GM23338 (cell line): ENCODE data around the gene GALNT5. TPM values are rescaled to one million over a fixed set of nuclear protein-coding genes. Genes with fewer than 3 reads are reported as not detected.
A peak's percentile ranks its signal among the peaks of the same experiment; 100 is the strongest.

Source experiments
- ATAC-seq: fragments of 200-7000 bp; cut with Tn5 transposase; 3 replicates; pipeline ENCODE4 v1.9.1; 2020
- DNase-seq: peaks from one replicate; pipeline ENCODE4 v3.0.0-alpha.2; 2015; ENCODE audit warnings: low spot score
- H2AFZ ChIP-seq: fragments of 200-600 bp; sonication (generic); 2 replicates; pipeline ENCODE4 v1.8.0; 2016; ENCODE audit warnings: antibody characterized with exemption, mild to moderate bottlenecking, moderate library complexity
- H3F3A ChIP-seq: fragments of 200-600 bp; sonication (generic); replicated peaks from 2 replicates; pipeline ENCODE4 v1.8.0; 2017; ENCODE audit warnings: antibody characterized with exemption, mixed run types, low read depth
- H3K27ac ChIP-seq: fragments of 200-600 bp; sonication (generic); 2 replicates; pipeline ENCODE4 v1.6.1; 2016; ENCODE audit warnings: low read depth
- H3K27me3 ChIP-seq: fragments of 200-600 bp; sonication (generic); 2 replicates; pipeline ENCODE4 v1.8.0; 2016; ENCODE audit warnings: mild to moderate bottlenecking, mixed run types, moderate library complexity; ENCODE audit not compliant: insufficient read depth
- H3K36me3 ChIP-seq: fragments of 200-600 bp; sonication (generic); 2 replicates; pipeline ENCODE4 v1.8.0; 2016; ENCODE audit warnings: mild to moderate bottlenecking; ENCODE audit not compliant: insufficient read depth
- H3K4me1 ChIP-seq: fragments of 200-600 bp; sonication (generic); 2 replicates; pipeline ENCODE4 v1.8.0; 2016; ENCODE audit warnings: mild to moderate bottlenecking, moderate library complexity; ENCODE audit not compliant: insufficient read depth
- H3K4me2 ChIP-seq: fragments of 200-600 bp; sonication (generic); 2 replicates; pipeline ENCODE4 v1.7.1; 2017; ENCODE audit warnings: mixed run types
- H3K4me3 ChIP-seq: fragments of 200-600 bp; sonication (generic); 2 replicates; pipeline ENCODE4 v1.6.1; 2016; ENCODE audit warnings: mixed run types
- H3K79me2 ChIP-seq: fragments of 200-600 bp; sonication (generic); replicated peaks from 2 replicates; pipeline ENCODE4 v1.8.0; 2017; ENCODE audit warnings: mild to moderate bottlenecking; ENCODE audit not compliant: insufficient read depth
- H3K9me2 ChIP-seq: fragments of 200-600 bp; sonication (generic); 2 replicates; pipeline ENCODE4 v1.8.0; 2017; ENCODE audit not compliant: insufficient read depth
- H4K20me1 ChIP-seq: fragments of 200-600 bp; sonication (generic); replicated peaks from 2 replicates; pipeline ENCODE4 v1.8.0; 2017; ENCODE audit warnings: mild to moderate bottlenecking; ENCODE audit not compliant: insufficient read depth
- H3K27ac Mint-ChIP-seq: 2 replicates; pipeline ENCODE4 v1.8.0; 2020; ENCODE audit warnings: inconsistent platforms, mild to moderate bottlenecking, moderate library complexity, mixed read lengths
- H3K27me3 Mint-ChIP-seq: 3 replicates; pipeline ENCODE4 v1.8.0; 2022; ENCODE audit warnings: low read depth, mild to moderate bottlenecking, moderate library complexity, mixed read lengths, inconsistent platforms; ENCODE audit not compliant: insufficient read depth, poor library complexity
- H3K36me3 Mint-ChIP-seq: 3 replicates; pipeline ENCODE4 v1.8.0; 2021; ENCODE audit warnings: low read depth, mild to moderate bottlenecking, inconsistent platforms, moderate library complexity, mixed read lengths
- H3K4me1 Mint-ChIP-seq: 3 replicates; pipeline ENCODE4 v1.8.0; 2020; ENCODE audit warnings: mild to moderate bottlenecking, inconsistent platforms, mixed read lengths
- H3K4me3 Mint-ChIP-seq: 3 replicates; pipeline ENCODE4 v1.8.0; 2021; ENCODE audit warnings: moderate library complexity, mild to moderate bottlenecking, inconsistent platforms, mixed read lengths
- H3K9me3 Mint-ChIP-seq: 3 replicates; pipeline ENCODE4 v1.8.0; 2020; ENCODE audit warnings: moderate library complexity, mild to moderate bottlenecking, inconsistent platforms, mixed read lengths
- EZH2phosphoT487 ChIP-seq: fragments of 200-600 bp; sonication (generic); IDR thresholded peaks from one replicate; pipeline ENCODE4 v1.8.1; 2018; ENCODE audit warnings: antibody characterized with exemption; ENCODE audit not compliant: unreplicated experiment
- NANOG ChIP-seq: IDR thresholded peaks from 2 replicates; pipeline ENCODE4 v1.6.1; 2016; ENCODE audit warnings: antibody characterized with exemption, borderline replicate concordance
- ZNF114 ChIP-seq: fragments of 250-450 bp; sonication (Bioruptor Pico); IDR thresholded peaks from 2 replicates; pipeline ENCODE4 v1.5.0; 2020; ENCODE audit warnings: mild to moderate bottlenecking, moderate library complexity
- ZNF331 ChIP-seq: fragments of 250-450 bp; sonication (Bioruptor Pico); IDR thresholded peaks from 2 replicates; pipeline ENCODE4 v1.5.0; 2020; ENCODE audit warnings: low read depth, mild to moderate bottlenecking, moderate library complexity
- polyA plus RNA-seq: library from polyadenylated mRNA; unstranded; fragments of >200 nt; fragmentation: Nextera tagmentation; extraction: Ambion mirVana; gene quantifications from 2 replicates; pipeline ENCODE4 v1.2.1, GENCODE V29; 2016
- total RNA-seq: library from RNA; depleted of rRNA; stranded (reverse); fragments of >200 nt; shearing (Covaris generic); gene quantifications from 2 replicates; pipeline ENCODE4 v1.2.3, GENCODE V29; 2014
- TF ChIP-seq, protein P1 (sequence below), 2 experiments: fragments of 200-600 bp in 1 of 2; sonication (generic) in 1 of 2; conservative IDR thresholded peaks; 2 replicates each; pipeline versions ENCODE4 v1.5.1 to v1.6.1; 2016 to 2017; ENCODE audit warnings: antibody characterized with exemption in 2 of 2, low read depth in 2 of 2, mild to moderate bottlenecking in 2 of 2, moderate library complexity in 1 of 2
- TF ChIP-seq, protein P2 (sequence below): fragments of 250-450 bp; sonication (Bioruptor Pico); IDR thresholded peaks from 2 replicates; pipeline ENCODE4 v1.5.0; 2020; ENCODE audit warnings: mild to moderate bottlenecking, moderate library complexity

Gene GALNT5
- total and polyA plus RNA-seq, 2 experiments from 2014 or later = 0.05 to 0.14 TPM

DNA sequence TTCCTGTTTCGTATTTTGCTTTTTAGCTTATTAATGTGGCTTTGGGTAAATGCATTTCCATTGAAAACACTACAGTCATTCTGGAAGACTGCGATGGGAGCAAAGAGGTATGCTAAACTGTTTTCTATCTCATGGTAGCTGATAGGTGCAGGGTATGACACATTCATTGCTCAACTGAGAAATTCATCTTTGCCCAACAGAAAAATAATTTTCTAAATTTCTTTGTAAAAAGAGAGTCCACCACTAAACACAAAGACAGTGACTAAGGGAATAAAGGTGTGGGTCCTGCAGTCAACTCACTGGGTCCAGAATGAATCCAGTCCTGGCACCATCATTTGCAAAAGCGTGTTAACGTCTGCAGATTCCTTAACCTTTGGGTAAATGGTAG lies 48.2 kb downstream of the GALNT5 start (continued):
- no peak for TF ChIP-seq NANOG
- TF ChIP-seq ZNF114 (CRISPR knock-in tag) = no peak

DNA sequence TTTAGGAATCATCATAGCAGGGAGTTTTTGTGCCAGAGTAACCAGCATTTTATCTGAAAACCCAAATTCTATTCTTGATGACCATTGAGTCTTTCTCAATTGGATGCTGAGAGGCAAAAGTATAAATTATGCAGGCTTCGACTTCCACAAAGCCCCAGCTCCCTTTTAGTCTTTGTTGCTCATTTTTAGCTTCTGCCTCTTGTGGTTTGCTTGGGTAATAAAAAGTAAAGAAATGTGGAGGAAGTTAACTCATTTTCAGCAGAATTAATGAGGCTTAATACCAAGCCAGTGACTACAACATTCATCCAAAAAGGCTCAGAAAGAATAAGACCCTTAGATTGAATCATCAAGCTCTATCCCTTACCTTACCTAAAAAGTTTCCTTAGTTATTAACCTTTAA lies 49.5 kb downstream of the GALNT5 start:
- DNase-seq = peak; percentile 50
- Histone ChIP-seq H3K4me1 (peaks cover 9% of the 10 kb centered on the region; the same call in 1 of the 2 replicates), H3K79me2 (no peaks in the 10 kb centered on the region), H3K4me2 (no peak overlapping the region), H3K9me2 (no peaks in the 10 kb centered on the region), H3K27me3 (no peaks in the 10 kb centered on the region), H3K4me3 (no peak overlapping the region), H2AFZ (no peak overlapping the region), H4K20me1 (no peaks in the 10 kb centered on the region), H3K27ac (no peak overlapping the region), H3K36me3 (no peaks in the 10 kb centered on the region), H3F3A (no peaks in the 10 kb centered on the region)
- no peak overlapping the region for H3K27ac Mint-ChIP-seq
- no peaks in the 10 kb centered on the region for H3K9me3 Mint-ChIP-seq
- TF ChIP-seq, protein P1, sequence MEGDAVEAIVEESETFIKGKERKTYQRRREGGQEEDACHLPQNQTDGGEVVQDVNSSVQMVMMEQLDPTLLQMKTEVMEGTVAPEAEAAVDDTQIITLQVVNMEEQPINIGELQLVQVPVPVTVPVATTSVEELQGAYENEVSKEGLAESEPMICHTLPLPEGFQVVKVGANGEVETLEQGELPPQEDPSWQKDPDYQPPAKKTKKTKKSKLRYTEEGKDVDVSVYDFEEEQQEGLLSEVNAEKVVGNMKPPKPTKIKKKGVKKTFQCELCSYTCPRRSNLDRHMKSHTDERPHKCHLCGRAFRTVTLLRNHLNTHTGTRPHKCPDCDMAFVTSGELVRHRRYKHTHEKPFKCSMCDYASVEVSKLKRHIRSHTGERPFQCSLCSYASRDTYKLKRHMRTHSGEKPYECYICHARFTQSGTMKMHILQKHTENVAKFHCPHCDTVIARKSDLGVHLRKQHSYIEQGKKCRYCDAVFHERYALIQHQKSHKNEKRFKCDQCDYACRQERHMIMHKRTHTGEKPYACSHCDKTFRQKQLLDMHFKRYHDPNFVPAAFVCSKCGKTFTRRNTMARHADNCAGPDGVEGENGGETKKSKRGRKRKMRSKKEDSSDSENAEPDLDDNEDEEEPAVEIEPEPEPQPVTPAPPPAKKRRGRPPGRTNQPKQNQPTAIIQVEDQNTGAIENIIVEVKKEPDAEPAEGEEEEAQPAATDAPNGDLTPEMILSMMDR (conservative IDR thresholded peaks at IDR 0.05; ENCODE audit: low read depth in 2 of 2) = peak in 1 of 2 experiments; percentile 38; a peak in 2 of 4 replicates
- TF ChIP-seq EZH2phosphoT487 (no peak), ZNF331 (CRISPR knock-in tag) (no peak)
- TF ChIP-seq, protein P2, sequence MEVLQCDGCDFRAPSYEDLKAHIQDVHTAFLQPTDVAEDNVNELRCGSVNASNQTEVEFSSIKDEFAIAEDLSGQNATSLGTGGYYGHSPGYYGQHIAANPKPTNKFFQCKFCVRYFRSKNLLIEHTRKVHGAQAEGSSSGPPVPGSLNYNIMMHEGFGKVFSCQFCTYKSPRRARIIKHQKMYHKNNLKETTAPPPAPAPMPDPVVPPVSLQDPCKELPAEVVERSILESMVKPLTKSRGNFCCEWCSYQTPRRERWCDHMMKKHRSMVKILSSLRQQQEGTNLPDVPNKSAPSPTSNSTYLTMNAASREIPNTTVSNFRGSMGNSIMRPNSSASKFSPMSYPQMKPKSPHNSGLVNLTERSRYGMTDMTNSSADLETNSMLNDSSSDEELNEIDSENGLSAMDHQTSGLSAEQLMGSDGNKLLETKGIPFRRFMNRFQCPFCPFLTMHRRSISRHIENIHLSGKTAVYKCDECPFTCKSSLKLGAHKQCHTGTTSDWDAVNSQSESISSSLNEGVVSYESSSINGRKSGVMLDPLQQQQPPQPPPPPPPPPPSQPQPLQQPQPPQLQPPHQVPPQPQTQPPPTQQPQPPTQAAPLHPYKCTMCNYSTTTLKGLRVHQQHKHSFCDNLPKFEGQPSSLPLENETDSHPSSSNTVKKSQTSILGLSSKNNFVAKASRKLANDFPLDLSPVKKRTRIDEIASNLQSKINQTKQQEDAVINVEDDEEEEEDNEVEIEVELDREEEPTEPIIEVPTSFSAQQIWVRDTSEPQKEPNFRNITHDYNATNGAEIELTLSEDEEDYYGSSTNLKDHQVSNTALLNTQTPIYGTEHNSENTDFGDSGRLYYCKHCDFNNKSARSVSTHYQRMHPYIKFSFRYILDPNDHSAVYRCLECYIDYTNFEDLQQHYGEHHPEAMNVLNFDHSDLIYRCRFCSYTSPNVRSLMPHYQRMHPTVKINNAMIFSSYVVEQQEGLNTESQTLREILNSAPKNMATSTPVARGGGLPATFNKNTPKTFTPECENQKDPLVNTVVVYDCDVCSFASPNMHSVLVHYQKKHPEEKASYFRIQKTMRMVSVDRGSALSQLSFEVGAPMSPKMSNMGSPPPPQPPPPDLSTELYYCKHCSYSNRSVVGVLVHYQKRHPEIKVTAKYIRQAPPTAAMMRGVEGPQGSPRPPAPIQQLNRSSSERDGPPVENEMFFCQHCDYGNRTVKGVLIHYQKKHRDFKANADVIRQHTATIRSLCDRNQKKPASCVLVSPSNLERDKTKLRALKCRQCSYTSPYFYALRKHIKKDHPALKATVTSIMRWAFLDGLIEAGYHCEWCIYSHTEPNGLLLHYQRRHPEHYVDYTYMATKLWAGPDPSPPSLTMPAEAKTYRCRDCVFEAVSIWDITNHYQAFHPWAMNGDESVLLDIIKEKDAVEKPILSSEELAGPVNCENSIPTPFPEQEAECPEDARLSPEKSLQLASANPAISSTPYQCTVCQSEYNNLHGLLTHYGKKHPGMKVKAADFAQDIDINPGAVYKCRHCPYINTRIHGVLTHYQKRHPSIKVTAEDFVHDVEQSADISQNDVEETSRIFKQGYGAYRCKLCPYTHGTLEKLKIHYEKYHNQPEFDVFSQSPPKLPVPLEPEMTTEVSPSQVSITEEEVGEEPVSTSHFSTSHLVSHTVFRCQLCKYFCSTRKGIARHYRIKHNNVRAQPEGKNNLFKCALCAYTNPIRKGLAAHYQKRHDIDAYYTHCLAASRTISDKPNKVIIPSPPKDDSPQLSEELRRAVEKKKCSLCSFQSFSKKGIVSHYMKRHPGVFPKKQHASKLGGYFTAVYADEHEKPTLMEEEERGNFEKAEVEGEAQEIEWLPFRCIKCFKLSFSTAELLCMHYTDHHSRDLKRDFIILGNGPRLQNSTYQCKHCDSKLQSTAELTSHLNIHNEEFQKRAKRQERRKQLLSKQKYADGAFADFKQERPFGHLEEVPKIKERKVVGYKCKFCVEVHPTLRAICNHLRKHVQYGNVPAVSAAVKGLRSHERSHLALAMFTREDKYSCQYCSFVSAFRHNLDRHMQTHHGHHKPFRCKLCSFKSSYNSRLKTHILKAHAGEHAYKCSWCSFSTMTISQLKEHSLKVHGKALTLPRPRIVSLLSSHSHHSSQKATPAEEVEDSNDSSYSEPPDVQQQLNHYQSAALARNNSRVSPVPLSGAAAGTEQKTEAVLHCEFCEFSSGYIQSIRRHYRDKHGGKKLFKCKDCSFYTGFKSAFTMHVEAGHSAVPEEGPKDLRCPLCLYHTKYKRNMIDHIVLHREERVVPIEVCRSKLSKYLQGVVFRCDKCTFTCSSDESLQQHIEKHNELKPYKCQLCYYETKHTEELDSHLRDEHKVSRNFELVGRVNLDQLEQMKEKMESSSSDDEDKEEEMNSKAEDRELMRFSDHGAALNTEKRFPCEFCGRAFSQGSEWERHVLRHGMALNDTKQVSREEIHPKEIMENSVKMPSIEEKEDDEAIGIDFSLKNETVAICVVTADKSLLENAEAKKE = no peak
- ATAC-seq = peak; percentile 29; the same call in 1 of the 3 replicates
- peaks cover 1% of the 10 kb centered on the region for H3K27me3 Mint-ChIP-seq
- H3K4me3 Mint-ChIP-seq = no peak overlapping the region
- H3K36me3 Mint-ChIP-seq = no peaks in the 10 kb centered on the region
- peaks cover 23% of the 10 kb centered on the region for H3K4me1 Mint-ChIP-seq
